Upper lobe of left lung (tissue), 4 donors: ENCODE results near the gene MEX3B.

Experiments
- POLR2A ChIP-seq, 4 donors: fragments of 450-650 bp; IDR thresholded peaks; one replicate each; pipeline ENCODE4 v1.5.1; 2016 to 2017; ENCODE audit warnings: antibody characterized with exemption in 4 of 4, mild to moderate bottlenecking in 2 of 4
- POLR2AphosphoS5 ChIP-seq, 2 donors: sonication (generic); formaldehyde crosslinking; IDR thresholded peaks; one replicate each; pipeline ENCODE4 v1.5.1; 2017; ENCODE audit warnings: antibody characterized with exemption in 2 of 2
- TF ChIP-seq, protein P1 (sequence below), 6 experiments: fragments of 450-650 bp in 4 of 6; fragments of 200-600 bp in 2 of 6; sonication (generic) in 2 of 6; IDR thresholded peaks; one replicate each; pipeline ENCODE4 v1.5.1; 2016 to 2019; ENCODE audit warnings: antibody characterized with exemption in 6 of 6

- TF ChIP-seq POLR2AphosphoS5 (IDR thresholded peaks at IDR 0.05), result no peak
- TF ChIP-seq, protein P1, sequence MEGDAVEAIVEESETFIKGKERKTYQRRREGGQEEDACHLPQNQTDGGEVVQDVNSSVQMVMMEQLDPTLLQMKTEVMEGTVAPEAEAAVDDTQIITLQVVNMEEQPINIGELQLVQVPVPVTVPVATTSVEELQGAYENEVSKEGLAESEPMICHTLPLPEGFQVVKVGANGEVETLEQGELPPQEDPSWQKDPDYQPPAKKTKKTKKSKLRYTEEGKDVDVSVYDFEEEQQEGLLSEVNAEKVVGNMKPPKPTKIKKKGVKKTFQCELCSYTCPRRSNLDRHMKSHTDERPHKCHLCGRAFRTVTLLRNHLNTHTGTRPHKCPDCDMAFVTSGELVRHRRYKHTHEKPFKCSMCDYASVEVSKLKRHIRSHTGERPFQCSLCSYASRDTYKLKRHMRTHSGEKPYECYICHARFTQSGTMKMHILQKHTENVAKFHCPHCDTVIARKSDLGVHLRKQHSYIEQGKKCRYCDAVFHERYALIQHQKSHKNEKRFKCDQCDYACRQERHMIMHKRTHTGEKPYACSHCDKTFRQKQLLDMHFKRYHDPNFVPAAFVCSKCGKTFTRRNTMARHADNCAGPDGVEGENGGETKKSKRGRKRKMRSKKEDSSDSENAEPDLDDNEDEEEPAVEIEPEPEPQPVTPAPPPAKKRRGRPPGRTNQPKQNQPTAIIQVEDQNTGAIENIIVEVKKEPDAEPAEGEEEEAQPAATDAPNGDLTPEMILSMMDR (IDR thresholded peaks at IDR 0.05), result no peak
- no peak for TF ChIP-seq POLR2A (IDR thresholded peaks at IDR 0.05)
Observed at GRCh38 chr15:82072926-82073537, 27.2 kb upstream of the MEX3B start.
